NCI-H82 treated with DMSO at 0.1 percent for 48 hours (cell line): ENCODE results near the gene PLCB1.
"Not testable (repeated sequence)": the region's sequence is repeated elsewhere in the genome, so short reads cannot be mapped to it uniquely, and the experiment has no call there.

Experiments
- DNase-seq: peaks from one replicate; lab custom pipeline; 2025; ENCODE audit not compliant: unreplicated experiment; lab: John Stamatoyannopoulos, UW

PLCB1 gene

GRCh38 chr20:8798505-8798904 lies 666.4 kb downstream of the PLCB1 start:
- DNase-seq = no peak

GRCh38 chr20:8800089-8800488 lies 668.0 kb downstream of the PLCB1 start:
- DNase-seq = no peak

GRCh38 chr20:8801686-8802085 lies 669.6 kb downstream of the PLCB1 start:
- DNase-seq = no peak

- no peak for DNase-seq
These were observed 671.0 kb downstream of the PLCB1 start for GRCh38 chr20:8803065-8803464.

- DNase-seq = no peak
These were observed 671.9 kb downstream of the PLCB1 start for GRCh38 chr20:8803941-8804340.

GRCh38 chr20:8805737-8806442 lies 673.8 kb downstream of the PLCB1 start:
- no peak for DNase-seq

- DNase-seq = no peak
These were observed 675.6 kb downstream of the PLCB1 start for GRCh38 chr20:8807480-8808201.

- no peak for DNase-seq
These were observed 676.1 kb downstream of the PLCB1 start for GRCh38 chr20:8808202-8808535.

GRCh38 chr20:8809107-8809953 lies 677.3 kb downstream of the PLCB1 start:
- no peak for DNase-seq

GRCh38 chr20:8811801-8812594 lies 679.9 kb downstream of the PLCB1 start:
- DNase-seq = no peak

- DNase-seq = no peak
These were observed 680.8 kb downstream of the PLCB1 start for GRCh38 chr20:8812817-8813216.

- DNase-seq = no peak
These were observed 683.1 kb downstream of the PLCB1 start for GRCh38 chr20:8815208-8815607.

- no peak for DNase-seq
These were observed 697.2 kb downstream of the PLCB1 start for GRCh38 chr20:8829256-8829655.

- DNase-seq = not testable (repeated sequence)
These were observed 702.2 kb downstream of the PLCB1 start for GRCh38 chr20:8834294-8834693.

GRCh38 chr20:8834851-8835250 lies 702.8 kb downstream of the PLCB1 start:
- no peak for DNase-seq

GRCh38 chr20:8837396-8837795 lies 705.3 kb downstream of the PLCB1 start:
- DNase-seq = no peak

GRCh38 chr20:8842525-8842924 lies 710.5 kb downstream of the PLCB1 start:
- no peak for DNase-seq

GRCh38 chr20:8844179-8844578 lies 712.1 kb downstream of the PLCB1 start:
- no peak for DNase-seq

GRCh38 chr20:8849990-8850389 lies 717.9 kb downstream of the PLCB1 start:
- no peak for DNase-seq

- no peak for DNase-seq
These were observed 719.4 kb downstream of the PLCB1 start for GRCh38 chr20:8851446-8851845.

GRCh38 chr20:8851919-8852318 lies 719.9 kb downstream of the PLCB1 start:
- DNase-seq = not testable (repeated sequence)
